GM23338 (cell line): Measurements from ENCODE around the gene JPH3.

Experiments
- CREB1 ChIP-seq: fragments of 250-450 bp; sonication (Bioruptor Pico); IDR thresholded peaks from 2 replicates; pipeline ENCODE4 v1.5.0; 2020; ENCODE audit warnings: low read depth, mild to moderate bottlenecking, moderate library complexity
- EZH2 ChIP-seq: fragments of 200-600 bp; sonication (generic); IDR thresholded peaks from one replicate; pipeline ENCODE4 v1.8.0; 2017; ENCODE audit warnings: antibody characterized with exemption, mild to moderate bottlenecking, low read depth; ENCODE audit not compliant: unreplicated experiment
- EZH2phosphoT487 ChIP-seq: fragments of 200-600 bp; sonication (generic); IDR thresholded peaks from one replicate; pipeline ENCODE4 v1.8.1; 2018; ENCODE audit warnings: antibody characterized with exemption; ENCODE audit not compliant: unreplicated experiment
- POLR2AphosphoS5 ChIP-seq: IDR thresholded peaks from 2 replicates; pipeline ENCODE4 v1.6.1; 2016; ENCODE audit warnings: antibody characterized with exemption, low read depth
- TF ChIP-seq, protein P1 (sequence below), 2 experiments: fragments of 200-600 bp in 1 of 2; sonication (generic) in 1 of 2; conservative IDR thresholded peaks; 2 replicates each; pipeline versions ENCODE4 v1.5.1 to v1.6.1; 2016 to 2017; ENCODE audit warnings: antibody characterized with exemption in 2 of 2, low read depth in 2 of 2, mild to moderate bottlenecking in 2 of 2, moderate library complexity in 1 of 2
- TF ChIP-seq, protein P2 (sequence below): IDR thresholded peaks from one replicate; pipeline ENCODE4 v1.6.1; 2018; ENCODE audit warnings: antibody characterized with exemption; ENCODE audit not compliant: unreplicated experiment

DNA sequence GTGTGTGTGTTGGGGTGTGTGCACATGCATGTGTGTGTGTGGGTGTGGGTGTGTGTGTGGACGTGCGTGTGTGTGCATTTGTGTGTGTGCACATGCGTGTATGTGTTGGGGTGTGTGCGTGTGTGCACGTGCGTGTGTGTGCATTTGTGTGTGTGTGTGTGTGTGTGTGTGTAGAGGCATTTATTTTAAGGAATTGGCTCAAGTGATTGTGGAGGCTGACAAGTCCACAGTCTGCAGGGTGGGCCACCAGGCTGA is 37.9 kb upstream of the JPH3 start:
- TF ChIP-seq, protein P1, sequence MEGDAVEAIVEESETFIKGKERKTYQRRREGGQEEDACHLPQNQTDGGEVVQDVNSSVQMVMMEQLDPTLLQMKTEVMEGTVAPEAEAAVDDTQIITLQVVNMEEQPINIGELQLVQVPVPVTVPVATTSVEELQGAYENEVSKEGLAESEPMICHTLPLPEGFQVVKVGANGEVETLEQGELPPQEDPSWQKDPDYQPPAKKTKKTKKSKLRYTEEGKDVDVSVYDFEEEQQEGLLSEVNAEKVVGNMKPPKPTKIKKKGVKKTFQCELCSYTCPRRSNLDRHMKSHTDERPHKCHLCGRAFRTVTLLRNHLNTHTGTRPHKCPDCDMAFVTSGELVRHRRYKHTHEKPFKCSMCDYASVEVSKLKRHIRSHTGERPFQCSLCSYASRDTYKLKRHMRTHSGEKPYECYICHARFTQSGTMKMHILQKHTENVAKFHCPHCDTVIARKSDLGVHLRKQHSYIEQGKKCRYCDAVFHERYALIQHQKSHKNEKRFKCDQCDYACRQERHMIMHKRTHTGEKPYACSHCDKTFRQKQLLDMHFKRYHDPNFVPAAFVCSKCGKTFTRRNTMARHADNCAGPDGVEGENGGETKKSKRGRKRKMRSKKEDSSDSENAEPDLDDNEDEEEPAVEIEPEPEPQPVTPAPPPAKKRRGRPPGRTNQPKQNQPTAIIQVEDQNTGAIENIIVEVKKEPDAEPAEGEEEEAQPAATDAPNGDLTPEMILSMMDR (conservative IDR thresholded peaks at IDR 0.05; ENCODE audit: low read depth in 2 of 2), result no peak
- TF ChIP-seq, protein P2, sequence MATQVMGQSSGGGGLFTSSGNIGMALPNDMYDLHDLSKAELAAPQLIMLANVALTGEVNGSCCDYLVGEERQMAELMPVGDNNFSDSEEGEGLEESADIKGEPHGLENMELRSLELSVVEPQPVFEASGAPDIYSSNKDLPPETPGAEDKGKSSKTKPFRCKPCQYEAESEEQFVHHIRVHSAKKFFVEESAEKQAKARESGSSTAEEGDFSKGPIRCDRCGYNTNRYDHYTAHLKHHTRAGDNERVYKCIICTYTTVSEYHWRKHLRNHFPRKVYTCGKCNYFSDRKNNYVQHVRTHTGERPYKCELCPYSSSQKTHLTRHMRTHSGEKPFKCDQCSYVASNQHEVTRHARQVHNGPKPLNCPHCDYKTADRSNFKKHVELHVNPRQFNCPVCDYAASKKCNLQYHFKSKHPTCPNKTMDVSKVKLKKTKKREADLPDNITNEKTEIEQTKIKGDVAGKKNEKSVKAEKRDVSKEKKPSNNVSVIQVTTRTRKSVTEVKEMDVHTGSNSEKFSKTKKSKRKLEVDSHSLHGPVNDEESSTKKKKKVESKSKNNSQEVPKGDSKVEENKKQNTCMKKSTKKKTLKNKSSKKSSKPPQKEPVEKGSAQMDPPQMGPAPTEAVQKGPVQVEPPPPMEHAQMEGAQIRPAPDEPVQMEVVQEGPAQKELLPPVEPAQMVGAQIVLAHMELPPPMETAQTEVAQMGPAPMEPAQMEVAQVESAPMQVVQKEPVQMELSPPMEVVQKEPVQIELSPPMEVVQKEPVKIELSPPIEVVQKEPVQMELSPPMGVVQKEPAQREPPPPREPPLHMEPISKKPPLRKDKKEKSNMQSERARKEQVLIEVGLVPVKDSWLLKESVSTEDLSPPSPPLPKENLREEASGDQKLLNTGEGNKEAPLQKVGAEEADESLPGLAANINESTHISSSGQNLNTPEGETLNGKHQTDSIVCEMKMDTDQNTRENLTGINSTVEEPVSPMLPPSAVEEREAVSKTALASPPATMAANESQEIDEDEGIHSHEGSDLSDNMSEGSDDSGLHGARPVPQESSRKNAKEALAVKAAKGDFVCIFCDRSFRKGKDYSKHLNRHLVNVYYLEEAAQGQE, result no peak
- no peak for TF ChIP-seq EZH2phosphoT487
- no peak for TF ChIP-seq POLR2AphosphoS5
- TF ChIP-seq EZH2, result no peak
- no peak for TF ChIP-seq CREB1
